Measurements from ENCODE around the gene SLC2A8.

Gene SLC2A8, protein sequence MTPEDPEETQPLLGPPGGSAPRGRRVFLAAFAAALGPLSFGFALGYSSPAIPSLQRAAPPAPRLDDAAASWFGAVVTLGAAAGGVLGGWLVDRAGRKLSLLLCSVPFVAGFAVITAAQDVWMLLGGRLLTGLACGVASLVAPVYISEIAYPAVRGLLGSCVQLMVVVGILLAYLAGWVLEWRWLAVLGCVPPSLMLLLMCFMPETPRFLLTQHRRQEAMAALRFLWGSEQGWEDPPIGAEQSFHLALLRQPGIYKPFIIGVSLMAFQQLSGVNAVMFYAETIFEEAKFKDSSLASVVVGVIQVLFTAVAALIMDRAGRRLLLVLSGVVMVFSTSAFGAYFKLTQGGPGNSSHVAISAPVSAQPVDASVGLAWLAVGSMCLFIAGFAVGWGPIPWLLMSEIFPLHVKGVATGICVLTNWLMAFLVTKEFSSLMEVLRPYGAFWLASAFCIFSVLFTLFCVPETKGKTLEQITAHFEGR

DNA sequence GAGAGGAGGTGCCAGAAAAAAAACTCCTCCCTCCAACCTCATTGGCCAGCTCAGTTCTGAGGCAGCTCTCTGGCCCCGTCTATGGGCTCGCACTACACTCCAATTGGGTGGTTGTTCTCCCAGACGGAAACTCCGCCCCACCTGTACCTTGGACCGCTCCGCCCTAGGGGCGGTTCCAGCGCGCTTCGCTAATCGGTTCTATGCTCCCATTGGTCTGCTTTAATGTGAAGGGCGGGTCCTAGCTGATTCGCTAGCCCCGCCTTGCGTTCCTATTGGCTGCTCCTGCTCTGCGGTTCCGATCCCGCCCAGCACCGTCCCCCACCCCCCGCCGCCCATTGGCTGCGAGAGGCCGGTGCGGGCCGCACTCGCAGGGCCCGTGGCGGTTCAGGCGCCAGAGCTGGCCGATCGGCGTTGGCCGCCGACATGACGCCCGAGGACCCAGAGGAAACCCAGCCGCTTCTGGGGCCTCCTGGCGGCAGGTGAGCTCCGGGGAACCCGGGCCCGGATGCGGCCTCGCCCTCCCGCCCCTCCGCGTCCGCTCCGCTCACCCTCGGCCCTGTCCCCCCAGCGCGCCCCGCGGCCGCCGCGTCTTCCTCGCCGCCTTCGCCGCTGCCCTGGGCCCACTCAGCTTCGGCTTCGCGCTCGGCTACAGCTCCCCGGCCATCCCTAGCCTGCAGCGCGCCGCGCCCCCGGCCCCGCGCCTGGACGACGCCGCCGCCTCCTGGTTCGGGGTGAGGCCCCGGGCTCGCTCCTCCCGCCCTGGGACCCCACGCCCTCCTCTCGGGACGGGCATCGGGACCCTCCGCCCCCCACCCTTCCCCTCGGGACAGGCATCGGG, at the start of gene SLC2A8:
Gene SLC2A8, plus strand, starts transcription at position 362 of the 838 bp plus-strand sequence. Its CDS starts 62 bp downstream, at position 424.
- peak within 1 kb of the TSS; percentile 65 for H3K4me3 ChIP-seq (ENCODE audit: low read length)
- DNase-seq (ENCODE audit: low read depth) = peak; percentile 100
- TF ChIP-seq, protein P1, sequence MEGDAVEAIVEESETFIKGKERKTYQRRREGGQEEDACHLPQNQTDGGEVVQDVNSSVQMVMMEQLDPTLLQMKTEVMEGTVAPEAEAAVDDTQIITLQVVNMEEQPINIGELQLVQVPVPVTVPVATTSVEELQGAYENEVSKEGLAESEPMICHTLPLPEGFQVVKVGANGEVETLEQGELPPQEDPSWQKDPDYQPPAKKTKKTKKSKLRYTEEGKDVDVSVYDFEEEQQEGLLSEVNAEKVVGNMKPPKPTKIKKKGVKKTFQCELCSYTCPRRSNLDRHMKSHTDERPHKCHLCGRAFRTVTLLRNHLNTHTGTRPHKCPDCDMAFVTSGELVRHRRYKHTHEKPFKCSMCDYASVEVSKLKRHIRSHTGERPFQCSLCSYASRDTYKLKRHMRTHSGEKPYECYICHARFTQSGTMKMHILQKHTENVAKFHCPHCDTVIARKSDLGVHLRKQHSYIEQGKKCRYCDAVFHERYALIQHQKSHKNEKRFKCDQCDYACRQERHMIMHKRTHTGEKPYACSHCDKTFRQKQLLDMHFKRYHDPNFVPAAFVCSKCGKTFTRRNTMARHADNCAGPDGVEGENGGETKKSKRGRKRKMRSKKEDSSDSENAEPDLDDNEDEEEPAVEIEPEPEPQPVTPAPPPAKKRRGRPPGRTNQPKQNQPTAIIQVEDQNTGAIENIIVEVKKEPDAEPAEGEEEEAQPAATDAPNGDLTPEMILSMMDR (IDR thresholded peaks at IDR 0.05; ENCODE audit: insufficient read depth, low read depth, low read length, missing control alignments) = peak; percentile 15

DNA sequence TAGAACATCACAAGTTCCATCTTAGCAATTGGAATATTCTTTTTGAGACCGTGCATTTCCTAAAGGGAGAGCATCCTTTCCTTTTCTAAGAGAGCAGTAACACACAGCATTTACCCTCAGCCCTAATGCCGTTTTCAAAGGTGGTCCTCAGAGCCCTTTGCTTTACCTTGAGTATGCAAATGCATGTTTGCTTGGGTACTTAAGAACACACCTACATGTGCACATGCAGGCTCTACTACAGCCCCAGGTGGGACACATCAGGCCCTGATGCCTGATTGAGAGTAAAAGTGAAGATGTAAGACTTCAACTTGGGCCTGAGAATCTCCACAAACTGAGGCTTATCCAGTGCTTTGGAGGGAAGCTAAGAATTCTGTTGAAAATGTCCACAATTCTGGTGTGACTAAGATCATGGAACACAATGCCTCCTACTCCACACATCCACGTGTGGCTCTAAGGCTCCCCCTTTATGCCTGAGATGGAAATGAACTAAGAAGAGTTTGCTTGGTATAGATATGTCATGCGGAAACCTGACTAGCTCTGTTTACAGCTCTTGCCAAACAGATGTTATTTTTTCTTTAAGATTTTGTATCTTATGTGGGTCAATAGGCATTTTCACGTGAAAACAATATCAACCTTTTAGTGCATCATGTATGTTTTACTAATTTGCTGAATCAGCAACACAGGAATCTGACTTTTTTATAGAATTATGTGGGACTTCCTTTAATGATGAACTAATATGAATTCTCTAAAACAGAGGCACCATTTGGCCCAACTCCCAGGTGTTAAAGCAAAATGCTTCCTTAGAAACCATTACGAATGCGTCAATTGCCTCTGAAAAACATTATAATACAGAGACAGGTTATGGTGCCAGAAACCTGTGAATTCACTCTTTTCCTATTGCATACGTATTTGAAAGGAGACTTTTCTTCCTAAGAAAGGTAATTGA, 48.9 kb upstream of the SLC2A8 start:
- TF ChIP-seq, protein P1 (IDR thresholded peaks at IDR 0.05; ENCODE audit: insufficient read depth, low read depth, low read length, missing control alignments) = peak; percentile 77
- DNase-seq (ENCODE audit: low read depth) = peak; percentile 76
- no peak overlapping the region for H3K4me3 ChIP-seq (ENCODE audit: low read length)

DNA sequence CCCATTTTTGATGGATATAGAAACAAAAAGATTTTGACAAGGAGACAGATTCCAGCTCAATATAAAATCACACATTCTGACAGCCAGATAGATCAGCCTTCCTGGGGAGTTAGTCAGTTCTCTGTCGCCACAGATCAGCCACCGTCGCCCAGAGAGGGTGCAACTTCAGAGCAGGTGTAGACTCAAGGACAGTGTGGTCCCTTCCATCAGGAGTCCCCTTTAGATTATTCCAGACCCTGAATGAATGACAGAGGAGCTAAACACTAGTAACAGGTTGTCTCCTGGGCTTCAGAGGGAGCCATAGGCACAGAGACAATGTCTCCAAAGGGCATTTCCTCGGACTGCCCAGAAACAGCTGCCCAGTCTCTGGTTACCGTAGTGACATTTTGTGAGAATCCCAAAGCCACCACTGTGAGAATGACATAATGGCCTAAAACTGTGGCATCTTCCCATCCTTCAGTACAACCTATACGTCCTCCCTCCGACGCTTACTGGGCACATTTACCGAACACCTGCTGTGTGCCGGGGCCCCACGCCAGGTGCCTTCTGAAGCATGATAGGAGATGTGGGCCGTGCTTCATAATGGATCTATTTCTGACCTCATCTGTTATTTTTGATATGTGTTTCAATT, 47.4 kb upstream of the SLC2A8 start:
- DNase-seq (ENCODE audit: low read depth) = no peak
- H3K4me3 ChIP-seq (ENCODE audit: low read length) = no peak overlapping the region
- TF ChIP-seq, protein P1 (IDR thresholded peaks at IDR 0.05; ENCODE audit: insufficient read depth, low read depth, low read length, missing control alignments) = no peak

DNA sequence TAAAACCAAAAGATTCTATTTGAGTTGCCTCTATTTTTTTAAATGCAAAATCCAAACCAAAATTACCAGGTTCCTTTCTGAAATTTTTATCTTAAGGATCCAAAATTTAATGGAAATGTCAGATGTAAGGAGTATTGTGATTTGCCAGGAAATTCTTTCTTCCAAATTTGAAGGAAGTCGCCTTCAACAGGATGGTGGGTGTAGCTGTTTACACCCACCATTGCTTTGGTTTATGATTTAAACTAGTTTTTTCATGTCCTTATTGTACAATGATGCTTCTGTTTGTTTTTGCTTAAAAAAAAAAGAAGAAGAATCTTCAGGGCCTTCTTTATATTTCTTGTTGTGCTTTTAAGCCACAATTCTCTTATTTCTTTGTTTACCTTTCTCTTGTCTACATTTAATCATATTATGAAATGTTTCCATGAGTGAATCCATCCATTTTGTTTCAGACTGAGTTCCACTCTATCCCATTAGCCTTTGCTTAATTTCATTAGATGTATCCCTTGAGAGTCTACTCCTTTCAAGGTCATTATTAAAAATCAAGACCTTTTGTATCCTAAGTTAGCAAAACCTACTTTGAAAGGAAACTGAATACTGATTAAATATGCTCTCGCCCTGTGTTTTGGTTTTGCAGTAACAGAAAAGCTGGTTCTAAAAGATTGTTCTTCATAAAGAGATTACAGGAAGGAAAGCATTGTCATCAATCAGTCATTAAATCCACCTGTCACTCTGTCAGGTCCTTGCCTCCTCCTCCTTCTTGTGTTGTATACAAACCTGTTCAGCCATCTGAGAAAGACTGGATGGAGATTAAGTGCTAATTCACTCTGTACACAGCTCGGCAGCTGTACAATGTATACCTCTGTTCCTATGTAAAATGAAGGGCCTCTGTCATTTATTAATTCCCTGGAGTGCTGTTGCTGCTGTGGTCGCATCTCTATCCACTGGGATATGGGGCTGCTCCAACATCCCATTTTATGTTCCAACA, 45.5 kb upstream of the SLC2A8 start:
- H3K4me3 ChIP-seq (ENCODE audit: low read length) = no peak overlapping the region
- TF ChIP-seq, protein P1 (IDR thresholded peaks at IDR 0.05; ENCODE audit: insufficient read depth, low read depth, low read length, missing control alignments) = no peak
- no peak for DNase-seq (ENCODE audit: low read depth)

DNA sequence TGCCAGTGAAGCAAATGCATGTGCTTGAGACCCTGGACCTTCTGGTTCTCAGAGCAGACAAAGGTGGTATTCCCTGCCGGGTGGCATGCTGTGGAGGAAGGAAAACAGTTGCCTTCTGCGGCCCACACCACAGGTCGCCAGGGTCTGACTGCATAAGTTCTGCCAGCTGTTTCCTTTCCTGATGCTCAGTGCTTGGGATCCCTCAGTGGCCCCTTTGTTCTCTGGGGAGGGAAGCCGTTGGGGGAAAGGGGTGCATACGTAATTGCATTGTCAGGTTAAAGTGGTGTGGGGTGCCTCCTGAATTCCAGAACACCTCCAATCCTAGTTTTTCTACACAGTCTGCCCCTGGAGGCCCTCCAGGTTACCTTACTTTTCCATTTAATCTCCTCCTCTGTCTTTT, 43.1 kb upstream of the SLC2A8 start:
- TF ChIP-seq, protein P1 (IDR thresholded peaks at IDR 0.05; ENCODE audit: insufficient read depth, low read depth, low read length, missing control alignments) = no peak
- DNase-seq (ENCODE audit: low read depth) = no peak
- H3K4me3 ChIP-seq (ENCODE audit: low read length) = no peak overlapping the region
